ENCODE data around the gene TLR9. TPM values are rescaled to one million over a fixed set of nuclear protein-coding genes. Genes with fewer than 3 reads are reported as not detected.
"Not testable (repeated sequence)": the region's sequence is repeated elsewhere in the genome, so short reads cannot be mapped to it uniquely, and the experiment has no call there.

Gene TLR9
- total RNA-seq (2012; rRNA removed), result not detected in 2 replicates

GRCh38 chr3:52225452-52226228 is at the start of gene TLR9:
Gene TLR9 (minus strand): TSS chr3:52225645. CDS start chr3:52225529, 116 bp downstream.
- no peak within 1 kb of the TSS for H3K4me2 ChIP-seq (ENCODE audit: low read length)
- H3K9ac ChIP-seq (ENCODE audit: low read depth, low read length), result no peak within 1 kb of the TSS
- no peaks in the 10 kb centered on the region for H3K9me3 ChIP-seq (replicated peaks; ENCODE audit: low read length)
- no peaks in the 10 kb centered on the region for H3K4me1 ChIP-seq (ENCODE audit: control insufficient read depth, insufficient read depth, low read length)
- no peak within 1 kb of the TSS for H3K4me3 ChIP-seq (ENCODE audit: low read length)
- H3K27me3 ChIP-seq (ENCODE audit: control insufficient read depth, insufficient read depth, low read length), result no peaks in the 10 kb centered on the region
- peaks cover 26% of the 10 kb centered on the region for H3K36me3 ChIP-seq (ENCODE audit: insufficient read depth, low read length)

- peaks cover 34% of the 10 kb centered on the region for H3K4me1 ChIP-seq (ENCODE audit: control insufficient read depth, insufficient read depth, low read length)
- not testable (repeated sequence) for H3K4me2 ChIP-seq (ENCODE audit: low read length); H3K4me3 ChIP-seq (ENCODE audit: low read length); H3K9me3 ChIP-seq (replicated peaks; ENCODE audit: low read length); H3K27me3 ChIP-seq (ENCODE audit: control insufficient read depth, insufficient read depth, low read length); H3K9ac ChIP-seq (ENCODE audit: low read depth, low read length)
- H3K36me3 ChIP-seq (ENCODE audit: insufficient read depth, low read length), result peaks cover 30% of the 10 kb centered on the region
These were observed 49.3 kb upstream of the TLR9 start for GRCh38 chr3:52274781-52275180.

- Histone ChIP-seq H3K9ac (ENCODE audit: low read depth, low read length) (no peak overlapping the region), H3K27me3 (ENCODE audit: control insufficient read depth, insufficient read depth, low read length) (no peaks in the 10 kb centered on the region), H3K4me1 (ENCODE audit: control insufficient read depth, insufficient read depth, low read length) (peaks cover 26% of the 10 kb centered on the region), H3K36me3 (ENCODE audit: insufficient read depth, low read length) (peaks cover 43% of the 10 kb centered on the region), H3K4me2 (ENCODE audit: low read length) (no peak overlapping the region), H3K9me3 (replicated peaks; ENCODE audit: low read length) (no peaks in the 10 kb centered on the region), H3K4me3 (ENCODE audit: low read length) (no peak overlapping the region)
These were observed 47.4 kb upstream of the TLR9 start for GRCh38 chr3:52272831-52273230.

GRCh38 chr3:52272172-52272571 is 46.7 kb upstream of the TLR9 start:
- Histone ChIP-seq H3K4me1 (ENCODE audit: control insufficient read depth, insufficient read depth, low read length) (peaks cover 26% of the 10 kb centered on the region), H3K36me3 (ENCODE audit: insufficient read depth, low read length) (peaks cover 50% of the 10 kb centered on the region)
- H3K4me2 ChIP-seq (ENCODE audit: low read length); H3K9me3 ChIP-seq (replicated peaks; ENCODE audit: low read length); H3K4me3 ChIP-seq (ENCODE audit: low read length); H3K9ac ChIP-seq (ENCODE audit: low read depth, low read length); H3K27me3 ChIP-seq (ENCODE audit: control insufficient read depth, insufficient read depth, low read length): not testable (repeated sequence)

- peaks cover 20% of the 10 kb centered on the region for H3K4me1 ChIP-seq (ENCODE audit: control insufficient read depth, insufficient read depth, low read length)
These were observed 44.9 kb upstream of the TLR9 start for GRCh38 chr3:52270252-52270754.

GRCh38 chr3:52269776-52270175 is 44.3 kb upstream of the TLR9 start:
- H3K9me3 ChIP-seq (replicated peaks; ENCODE audit: low read length), result no peaks in the 10 kb centered on the region
- H3K9ac ChIP-seq (ENCODE audit: low read depth, low read length), result no peak overlapping the region
- H3K27me3 ChIP-seq (ENCODE audit: control insufficient read depth, insufficient read depth, low read length), result no peaks in the 10 kb centered on the region
- H3K4me2 ChIP-seq (ENCODE audit: low read length), result no peak overlapping the region
- peaks cover 67% of the 10 kb centered on the region for H3K36me3 ChIP-seq (ENCODE audit: insufficient read depth, low read length)
- H3K4me1 ChIP-seq (ENCODE audit: control insufficient read depth, insufficient read depth, low read length), result peaks cover 19% of the 10 kb centered on the region
- H3K4me3 ChIP-seq (ENCODE audit: low read length), result no peak overlapping the region

More at GRCh38 chr3:52270252-52270754, 44.9 kb upstream of the TLR9 start:
- Histone ChIP-seq H3K9me3 (replicated peaks; ENCODE audit: low read length) (no peaks in the 10 kb centered on the region), H3K36me3 (ENCODE audit: insufficient read depth, low read length) (peaks cover 65% of the 10 kb centered on the region), H3K27me3 (ENCODE audit: control insufficient read depth, insufficient read depth, low read length) (no peaks in the 10 kb centered on the region), H3K4me3 (ENCODE audit: low read length) (no peak overlapping the region), H3K4me2 (ENCODE audit: low read length) (no peak overlapping the region), H3K9ac (ENCODE audit: low read depth, low read length) (no peak overlapping the region)

GRCh38 chr3:52268036-52268435 is 42.6 kb upstream of the TLR9 start:
- Histone ChIP-seq H3K4me2 (ENCODE audit: low read length) (no peak overlapping the region), H3K4me1 (ENCODE audit: control insufficient read depth, insufficient read depth, low read length) (peaks cover 12% of the 10 kb centered on the region), H3K9me3 (replicated peaks; ENCODE audit: low read length) (no peaks in the 10 kb centered on the region), H3K9ac (ENCODE audit: low read depth, low read length) (no peak overlapping the region), H3K27me3 (ENCODE audit: control insufficient read depth, insufficient read depth, low read length) (no peaks in the 10 kb centered on the region), H3K4me3 (ENCODE audit: low read length) (no peak overlapping the region), H3K36me3 (ENCODE audit: insufficient read depth, low read length) (peaks cover 74% of the 10 kb centered on the region)

GRCh38 chr3:52265387-52265786 is 39.9 kb upstream of the TLR9 start:
- H3K9me3 ChIP-seq (replicated peaks; ENCODE audit: low read length), result no peaks in the 10 kb centered on the region
- H3K9ac ChIP-seq (ENCODE audit: low read depth, low read length), result no peak overlapping the region
- H3K4me1 ChIP-seq (ENCODE audit: control insufficient read depth, insufficient read depth, low read length), result peaks cover 3% of the 10 kb centered on the region
- H3K4me2 ChIP-seq (ENCODE audit: low read length), result no peak overlapping the region
- no peak overlapping the region for H3K4me3 ChIP-seq (ENCODE audit: low read length)
- peaks cover 81% of the 10 kb centered on the region for H3K36me3 ChIP-seq (ENCODE audit: insufficient read depth, low read length)
- H3K27me3 ChIP-seq (ENCODE audit: control insufficient read depth, insufficient read depth, low read length), result no peaks in the 10 kb centered on the region

- no peak overlapping the region for H3K9ac ChIP-seq (ENCODE audit: low read depth, low read length)
- no peaks in the 10 kb centered on the region for H3K9me3 ChIP-seq (replicated peaks; ENCODE audit: low read length)
- H3K4me3 ChIP-seq (ENCODE audit: low read length), result no peak overlapping the region
- peaks cover 87% of the 10 kb centered on the region for H3K36me3 ChIP-seq (ENCODE audit: insufficient read depth, low read length)
- no peaks in the 10 kb centered on the region for H3K27me3 ChIP-seq (ENCODE audit: control insufficient read depth, insufficient read depth, low read length)
- H3K4me1 ChIP-seq (ENCODE audit: control insufficient read depth, insufficient read depth, low read length), result no peaks in the 10 kb centered on the region
- H3K4me2 ChIP-seq (ENCODE audit: low read length), result no peak overlapping the region
These were observed 37.0 kb upstream of the TLR9 start for GRCh38 chr3:52262447-52262846.

- Histone ChIP-seq H3K4me1 (ENCODE audit: control insufficient read depth, insufficient read depth, low read length) (no peaks in the 10 kb centered on the region), H3K36me3 (ENCODE audit: insufficient read depth, low read length) (peaks cover 87% of the 10 kb centered on the region), H3K4me2 (ENCODE audit: low read length) (no peak overlapping the region), H3K9ac (ENCODE audit: low read depth, low read length) (no peak overlapping the region), H3K9me3 (replicated peaks; ENCODE audit: low read length) (no peaks in the 10 kb centered on the region), H3K4me3 (ENCODE audit: low read length) (no peak overlapping the region), H3K27me3 (ENCODE audit: control insufficient read depth, insufficient read depth, low read length) (no peaks in the 10 kb centered on the region)
These were observed 34.0 kb upstream of the TLR9 start for GRCh38 chr3:52259448-52259847.

GRCh38 chr3:52259035-52259434 is 33.6 kb upstream of the TLR9 start:
- peaks cover 85% of the 10 kb centered on the region for H3K36me3 ChIP-seq (ENCODE audit: insufficient read depth, low read length)
- H3K27me3 ChIP-seq (ENCODE audit: control insufficient read depth, insufficient read depth, low read length), result no peaks in the 10 kb centered on the region
- H3K4me2 ChIP-seq (ENCODE audit: low read length), result no peak overlapping the region
- no peaks in the 10 kb centered on the region for H3K9me3 ChIP-seq (replicated peaks; ENCODE audit: low read length)
- H3K9ac ChIP-seq (ENCODE audit: low read depth, low read length), result no peak overlapping the region
- peaks cover 2% of the 10 kb centered on the region for H3K4me1 ChIP-seq (ENCODE audit: control insufficient read depth, insufficient read depth, low read length)
- no peak overlapping the region for H3K4me3 ChIP-seq (ENCODE audit: low read length)

GRCh38 chr3:52257911-52258310 is 32.5 kb upstream of the TLR9 start:
- no peaks in the 10 kb centered on the region for H3K27me3 ChIP-seq (ENCODE audit: control insufficient read depth, insufficient read depth, low read length)
- H3K4me2 ChIP-seq (ENCODE audit: low read length), result no peak overlapping the region
- H3K36me3 ChIP-seq (ENCODE audit: insufficient read depth, low read length), result peaks cover 88% of the 10 kb centered on the region
- no peaks in the 10 kb centered on the region for H3K9me3 ChIP-seq (replicated peaks; ENCODE audit: low read length)
- H3K4me1 ChIP-seq (ENCODE audit: control insufficient read depth, insufficient read depth, low read length), result peaks cover 12% of the 10 kb centered on the region
- no peak overlapping the region for H3K9ac ChIP-seq (ENCODE audit: low read depth, low read length)
- no peak overlapping the region for H3K4me3 ChIP-seq (ENCODE audit: low read length)

Measured in skeletal muscle satellite cell (primary cell).